HT-29 (cell line): Measurements from ENCODE around the gene RHOD. TPM values are rescaled to one million over a fixed set of nuclear protein-coding genes. Genes with fewer than 3 reads are reported as not detected.

Experiments
- DNase-seq: peaks from one replicate; pipeline ENCODE4 v3.0.0-alpha.2; 2015; ENCODE audit warnings: low spot score
- total RNA-seq: library from RNA; depleted of rRNA; stranded (reverse); fragments of >200 nt; shearing (Covaris generic); gene quantifications from 2 replicates; pipeline ENCODE4 v1.2.3, GENCODE V29; 2014; rRNA removed

The RHOD gene
- total RNA-seq, 1 experiment from 2014 or later, result 62.8 TPM

DNA sequence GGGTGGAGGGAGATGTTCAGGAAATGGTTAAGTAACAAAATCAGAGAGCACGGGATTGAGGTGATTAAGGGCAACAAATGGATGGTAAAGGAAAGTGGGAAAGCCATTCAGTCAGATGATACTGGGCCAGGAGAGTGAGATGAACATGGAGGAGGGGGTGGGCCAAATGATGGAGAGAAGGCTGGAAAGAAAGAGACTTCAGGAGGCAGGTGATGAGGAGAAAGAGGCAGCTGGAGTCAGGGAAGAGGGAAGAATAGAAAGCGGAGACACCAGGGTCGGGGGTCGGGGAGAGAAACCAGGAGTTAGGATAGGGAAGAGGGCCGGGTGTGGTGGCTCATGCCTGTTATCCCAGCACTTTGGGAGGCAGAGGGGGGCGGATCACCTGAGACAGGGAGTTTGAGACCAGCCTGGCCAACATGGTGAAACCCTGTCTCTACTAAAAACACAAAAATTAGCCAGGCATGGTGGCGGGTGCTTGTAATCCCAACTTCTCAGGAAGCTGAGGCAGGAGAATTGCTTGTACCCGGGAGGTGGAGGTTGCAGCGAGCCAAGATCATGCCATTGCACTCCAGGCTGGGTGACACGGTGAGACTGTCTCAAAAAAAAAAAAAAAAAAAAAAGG is 57.7 kb downstream of the RHOD start:
- no peak for DNase-seq

DNA sequence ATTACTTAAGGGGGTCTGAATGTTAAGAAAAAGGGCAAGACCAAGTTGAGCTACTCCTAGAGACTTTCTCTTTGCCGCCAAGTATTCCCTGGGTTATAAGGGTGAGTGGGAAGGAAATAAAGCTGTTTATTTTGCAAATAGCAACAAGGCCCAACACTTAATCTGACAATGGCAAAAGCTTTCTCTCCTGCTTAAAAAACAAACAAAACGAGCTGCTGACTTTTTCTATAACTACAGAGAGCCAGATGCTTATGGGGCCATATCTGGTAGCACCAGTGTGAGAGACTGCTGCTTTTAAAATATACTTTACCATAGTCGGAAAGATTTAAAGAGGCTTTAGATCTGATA is 60.1 kb downstream of the RHOD start:
- no peak for DNase-seq

DNA sequence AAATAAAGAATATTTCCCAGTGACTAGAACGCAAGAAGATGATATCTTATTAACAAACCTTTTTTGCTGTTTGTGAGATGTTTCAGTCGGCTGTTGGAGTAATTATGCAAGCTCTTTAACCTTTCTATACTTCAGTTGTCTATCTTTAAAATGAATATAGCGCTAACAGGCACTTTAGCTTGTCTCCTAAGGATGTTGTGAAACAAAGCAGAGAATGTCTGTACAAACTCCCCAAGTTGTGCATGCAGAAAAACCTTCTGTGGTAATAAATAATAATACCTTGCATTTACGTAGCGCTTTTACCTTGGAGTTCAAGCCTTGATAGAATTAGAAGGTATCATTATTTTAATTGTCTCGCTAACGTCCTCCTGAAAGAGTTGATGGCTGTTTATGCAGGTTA is 60.5 kb downstream of the RHOD start:
- no peak for DNase-seq

DNA sequence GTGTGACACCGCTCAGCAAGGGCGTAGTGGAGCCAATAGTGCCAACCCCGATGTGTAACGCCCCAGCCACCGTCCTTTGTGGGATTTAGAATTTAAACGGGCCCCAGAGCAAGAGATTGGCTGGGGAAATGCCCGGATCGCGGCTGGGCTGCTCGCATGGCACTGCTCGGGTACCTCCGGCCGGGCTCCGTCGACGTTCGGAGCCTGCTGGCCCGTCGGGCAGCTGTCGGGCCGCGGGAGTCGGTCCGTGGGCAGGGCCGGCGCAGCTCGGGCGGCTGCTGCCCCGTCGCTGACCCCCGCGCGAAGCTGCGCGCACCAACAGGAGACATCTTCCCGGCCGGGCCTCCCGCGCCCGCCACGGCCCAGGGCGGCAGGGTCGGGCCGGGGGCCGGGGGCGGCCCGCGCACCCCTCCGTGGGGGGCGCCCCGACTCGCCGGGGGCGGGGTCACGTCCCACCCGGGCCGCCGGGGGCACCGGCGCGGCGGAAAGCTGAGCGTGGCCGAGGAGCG is 61.1 kb downstream of the RHOD start:
- DNase-seq, result peak; percentile 39

DNA sequence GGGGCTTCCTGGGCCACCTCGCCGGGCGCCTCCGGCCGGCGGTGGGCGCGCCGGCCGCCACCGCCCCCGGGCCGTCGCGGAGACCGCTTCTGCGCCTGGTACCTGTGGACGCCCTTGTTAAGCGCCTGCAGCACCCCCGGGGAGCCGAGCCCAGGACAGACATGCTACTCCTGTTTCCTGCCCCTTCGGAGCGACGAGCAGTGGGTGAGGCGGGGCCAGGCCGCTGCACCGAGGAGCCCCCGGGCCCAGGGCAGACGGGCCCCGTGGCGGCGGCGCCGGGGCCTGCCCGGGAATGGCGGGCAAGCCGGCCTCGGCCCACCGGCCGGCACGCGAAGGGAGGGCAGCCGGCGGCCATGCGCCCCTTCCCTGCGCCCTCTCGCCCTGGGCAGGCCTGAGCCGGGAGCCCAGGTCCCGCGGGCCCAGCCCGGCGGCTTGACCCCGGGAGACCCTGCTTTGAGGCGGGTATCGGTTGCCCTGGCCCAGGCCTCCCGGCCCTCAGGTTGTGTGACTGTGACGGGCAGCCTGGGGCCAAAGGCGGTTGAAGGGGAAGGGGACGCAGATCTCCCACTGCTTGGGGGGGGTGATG is 61.6 kb downstream of the RHOD start:
- peak; percentile 35 for DNase-seq

DNA sequence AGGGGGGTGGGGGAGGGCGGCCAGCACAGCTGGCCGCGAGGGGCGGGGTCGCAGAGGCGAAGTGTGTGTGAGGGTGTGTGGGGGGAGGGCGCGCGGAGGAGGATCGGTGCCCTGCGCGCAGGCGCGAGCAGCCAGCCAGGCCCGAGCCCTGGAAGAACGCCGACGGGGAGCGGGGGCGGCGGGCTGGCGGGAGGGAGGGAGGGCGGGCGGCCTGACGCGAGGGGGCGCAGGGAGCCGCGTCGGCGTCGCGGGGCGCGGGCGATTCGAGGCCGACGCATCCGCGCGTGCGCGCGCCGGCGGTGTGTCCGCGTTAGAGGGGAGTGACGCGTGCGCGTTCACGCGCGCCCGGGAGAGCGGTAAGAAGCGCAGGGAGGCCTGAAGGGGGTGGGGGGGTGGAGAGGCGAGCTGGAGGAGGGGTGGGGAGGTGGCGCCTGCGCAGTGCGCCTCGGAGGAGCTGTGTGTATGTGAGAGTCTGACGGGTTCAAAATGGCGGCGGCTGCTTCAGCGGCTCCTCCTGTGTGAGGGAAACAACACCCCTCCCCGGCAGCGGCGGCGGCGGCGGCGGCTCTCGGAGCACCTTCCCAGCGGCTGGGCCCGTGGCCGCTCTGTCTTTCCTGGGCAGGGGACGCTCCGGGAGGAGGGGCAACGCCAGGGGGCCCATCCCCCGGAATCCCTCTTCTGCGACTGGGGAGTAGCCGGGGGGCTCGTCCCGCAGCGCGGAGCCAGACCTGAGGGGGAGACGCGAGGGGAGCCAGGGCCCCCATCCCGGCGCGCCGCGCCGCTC is 62.3 kb downstream of the RHOD start, which contains the start of gene KDM2A:
Gene KDM2A (plus strand): TSS at position 463 of the 784 bp plus-strand sequence. CDS start 2,054 bp downstream, outside the sequence.
- peak; percentile 99 for DNase-seq

DNA sequence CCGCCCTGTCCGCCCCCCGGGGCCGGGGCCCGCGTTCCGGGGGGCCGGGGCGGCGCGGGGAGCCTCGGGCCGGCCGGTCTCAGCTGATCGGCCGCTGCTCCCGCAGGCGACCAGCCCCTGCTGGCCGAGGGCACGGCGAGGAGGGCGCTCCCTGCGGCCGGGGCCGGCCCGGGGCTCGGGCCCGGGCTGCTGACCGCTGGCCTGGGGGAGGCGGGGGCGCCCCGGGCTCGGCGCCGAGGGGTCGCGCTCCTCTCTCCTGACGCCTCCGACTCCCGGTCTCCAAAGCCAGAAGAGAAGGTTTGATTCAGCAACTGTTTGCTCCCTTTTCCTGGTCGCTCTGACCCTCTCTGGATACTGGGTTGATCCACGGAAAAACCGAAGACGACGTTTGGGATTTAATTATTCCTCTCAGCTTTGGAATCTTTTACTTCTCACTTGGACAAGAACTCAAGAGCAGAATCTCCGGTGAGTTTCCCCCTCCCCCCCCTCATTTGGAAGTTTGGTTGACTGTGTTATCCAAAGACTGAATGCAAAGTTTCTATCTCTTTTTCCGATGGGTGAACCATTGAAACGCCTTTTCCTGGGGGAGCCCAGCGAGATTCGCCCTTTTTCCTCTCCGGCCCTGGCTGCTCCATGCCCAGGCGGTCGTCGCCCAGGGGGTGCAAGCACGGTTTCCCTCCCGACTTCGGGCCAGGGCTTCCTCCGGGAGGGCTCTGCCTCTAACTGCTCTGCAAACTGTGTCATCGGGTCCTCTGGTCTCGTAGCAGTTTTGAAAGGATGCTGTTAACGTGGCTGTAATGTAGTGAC is 63.1 kb downstream of the RHOD start:
- DNase-seq, result peak; percentile 66

DNA sequence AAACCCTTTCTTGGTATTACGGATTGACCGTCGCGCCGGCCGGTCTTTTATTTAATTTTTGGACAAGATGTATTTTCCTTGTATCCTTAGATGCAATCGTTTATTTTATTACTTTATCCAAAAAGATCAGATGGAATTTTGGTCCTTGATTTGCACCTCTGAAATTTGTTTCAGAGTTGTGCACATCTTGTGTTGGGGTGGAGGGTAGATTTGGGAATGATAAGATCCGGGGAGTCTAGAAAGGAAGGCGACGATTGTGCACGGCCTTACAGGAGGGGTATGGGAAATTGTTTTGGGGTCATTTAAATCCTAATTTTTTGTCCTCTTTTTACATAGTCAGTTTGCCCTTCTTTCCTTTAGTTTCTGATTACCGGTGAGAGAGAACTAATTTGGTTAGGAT is 63.8 kb downstream of the RHOD start:
- peak; percentile 48 for DNase-seq

DNA sequence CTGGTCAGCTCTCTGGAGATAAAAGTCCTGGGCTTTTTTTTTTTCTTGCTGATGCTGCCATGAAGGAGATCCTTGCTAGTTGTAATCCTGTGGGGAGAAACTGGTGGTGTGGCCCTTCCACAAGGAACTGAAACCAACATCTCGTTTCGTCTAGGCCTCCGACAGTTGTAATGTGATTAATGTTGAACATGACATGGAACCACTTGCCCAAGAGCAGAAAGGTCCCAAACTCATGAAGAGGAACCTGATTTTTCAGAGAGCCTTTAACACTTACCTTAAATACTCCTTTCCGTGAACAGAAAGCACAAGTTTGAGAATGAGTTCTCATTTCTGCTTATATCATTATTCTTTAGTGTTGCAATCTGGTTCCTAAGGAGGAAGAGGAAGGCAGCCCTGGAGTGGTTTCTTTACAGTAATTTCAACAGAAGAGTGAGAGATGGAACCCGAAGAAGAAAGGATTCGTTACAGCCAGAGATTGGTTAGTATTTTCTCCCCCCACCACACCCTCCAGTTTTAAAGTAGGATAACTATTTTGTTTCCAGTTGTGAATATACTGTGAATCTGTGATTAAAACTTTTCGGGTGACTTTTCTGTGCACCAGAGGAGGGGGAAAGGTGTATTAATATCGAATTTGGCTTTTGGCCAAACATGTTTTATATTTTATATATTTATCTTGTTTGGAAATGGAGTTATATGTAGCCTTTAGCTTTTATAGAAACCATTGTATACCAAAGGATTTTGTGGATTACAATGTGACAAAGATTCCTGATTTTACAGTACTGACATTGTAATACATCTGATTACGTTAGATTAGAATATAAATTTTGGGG is 64.4 kb downstream of the RHOD start:
- DNase-seq, result peak; percentile 64

Other genes starting within 250 kb of the RHOD start
- 122 and 138 TPM in 2 replicates for gene RCE1, start 213.4 kb upstream of the RHOD start, total RNA-seq
- gene LRFN4, start 199.8 kb upstream of the RHOD start, total RNA-seq, result 122 and 124 TPM in 2 replicates
- gene PC, start 98.5 kb upstream of the RHOD start, total RNA-seq, result 42.0 and 48.8 TPM in 2 replicates
- gene C11orf86, start 81.5 kb upstream of the RHOD start, total RNA-seq, result 0.29 and 0.69 TPM in 2 replicates
- 0.42 and 1.7 TPM in 2 replicates for gene SYT12, start 33.7 kb upstream of the RHOD start, total RNA-seq
- gene KDM2A, start 62.4 kb downstream of the RHOD start, total RNA-seq, result 49.3 and 59.9 TPM in 2 replicates
- 270 and 294 TPM in 2 replicates for gene GRK2, start 209.6 kb downstream of the RHOD start, total RNA-seq
- 100 and 107 TPM in 2 replicates for gene ANKRD13D, start 232.5 kb downstream of the RHOD start, total RNA-seq
- 180 TPM in 2 replicates for gene SSH3, start 246.7 kb downstream of the RHOD start, total RNA-seq